ENCODE results near the gene CLMN.
"Not testable (repeated sequence)": the region's sequence is repeated elsewhere in the genome, so short reads cannot be mapped to it uniquely, and the experiment has no call there.

CLMN gene

DNA sequence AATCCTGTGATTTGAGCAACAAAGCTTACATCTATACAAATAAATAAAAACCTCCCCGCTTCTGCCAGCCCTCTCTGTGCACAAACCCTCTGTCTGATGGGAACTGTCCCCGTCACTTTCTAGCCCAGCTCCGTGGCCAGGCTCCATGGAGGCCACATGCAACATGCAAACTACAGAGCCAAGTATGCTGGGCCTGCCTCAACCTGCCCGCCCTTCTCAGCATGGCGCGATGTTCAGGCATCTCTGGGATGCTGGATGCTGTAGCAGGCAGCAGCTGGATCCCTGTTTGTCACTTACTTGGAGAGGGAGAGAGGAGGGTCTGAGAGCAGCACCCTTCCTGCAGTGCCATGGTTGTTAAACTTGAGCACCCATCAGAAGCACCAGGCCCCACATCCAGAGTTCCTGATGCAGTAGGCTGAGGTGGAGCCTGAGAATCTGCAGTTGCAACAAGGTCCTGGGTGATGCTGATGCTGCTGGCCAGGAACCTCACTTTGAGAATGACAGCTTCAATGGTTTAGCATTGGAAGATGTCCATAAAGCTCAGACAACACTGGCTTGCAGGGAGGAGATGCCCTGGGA, 32.4 kb downstream of the CLMN start:
- no peaks in the 10 kb centered on the region for H3K9me3 ChIP-seq (ENCODE audit: control insufficient read depth in 2 of 2, low read length in 2 of 2)
- no peak overlapping the region for H3K4me3 ChIP-seq (ENCODE audit: low read length in 2 of 2)
- no peaks in the 10 kb centered on the region for H3K36me3 ChIP-seq (ENCODE audit: control insufficient read depth in 2 of 2, insufficient read depth in 2 of 2, low read length in 2 of 2)
- H3K9ac ChIP-seq (ENCODE audit: low read length in 2 of 2): no peak overlapping the region
- H3K27ac ChIP-seq (ENCODE audit: low read length): no peak overlapping the region
- peaks cover 0 to 2% of the 10 kb centered on the region in 2 donors for H3K27me3 ChIP-seq (ENCODE audit: control insufficient read depth in 1 of 2, insufficient read depth in 2 of 2, low read length in 2 of 2)
- H3K4me1 ChIP-seq (ENCODE audit: control insufficient read depth, insufficient read depth, low read length): peaks cover 9% of the 10 kb centered on the region

- H3K4me3 ChIP-seq (ENCODE audit: low read length in 2 of 2): no peak overlapping the region
- H3K9me3 ChIP-seq (ENCODE audit: control insufficient read depth in 2 of 2, low read length in 2 of 2): no peaks in the 10 kb centered on the region
- no peak overlapping the region for H3K9ac ChIP-seq (ENCODE audit: low read length in 2 of 2)
- H3K4me1 ChIP-seq (ENCODE audit: control insufficient read depth, insufficient read depth, low read length): peaks cover 9% of the 10 kb centered on the region
- no peaks in the 10 kb centered on the region for H3K36me3 ChIP-seq (ENCODE audit: control insufficient read depth in 2 of 2, insufficient read depth in 2 of 2, low read length in 2 of 2)
- peaks cover 0 to 2% of the 10 kb centered on the region in 2 donors for H3K27me3 ChIP-seq (ENCODE audit: control insufficient read depth in 1 of 2, insufficient read depth in 2 of 2, low read length in 2 of 2)
- no peak overlapping the region for H3K27ac ChIP-seq (ENCODE audit: low read length)
Observed at GRCh38 chr14:95286645-95287044, 33.1 kb downstream of the CLMN start.

DNA sequence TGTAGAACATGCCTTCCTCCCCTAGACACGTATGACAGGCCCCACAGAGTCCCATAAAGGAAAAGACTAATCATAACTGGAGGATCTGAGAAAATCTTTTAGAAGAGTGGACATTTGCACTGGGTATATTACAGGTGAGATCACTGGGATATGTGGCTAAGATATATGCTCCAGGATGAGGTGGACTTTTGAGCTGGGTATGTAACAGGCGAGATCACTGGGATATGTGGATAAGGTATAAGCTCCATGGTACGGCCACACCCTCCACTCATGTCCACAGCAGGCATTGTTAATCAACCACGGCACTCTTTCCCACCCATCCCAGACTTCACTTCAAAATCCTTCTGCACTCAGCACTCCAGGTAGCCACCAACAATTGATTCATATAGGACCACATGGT, 34.1 kb downstream of the CLMN start:
- Histone ChIP-seq H3K9ac (ENCODE audit: low read length in 2 of 2) (no peak overlapping the region), H3K27me3 (ENCODE audit: control insufficient read depth in 1 of 2, insufficient read depth in 2 of 2, low read length in 2 of 2) (peaks cover 0 to 2% of the 10 kb centered on the region in 2 donors), H3K27ac (ENCODE audit: low read length) (no peak overlapping the region), H3K4me3 (ENCODE audit: low read length in 2 of 2) (no peak overlapping the region), H3K9me3 (ENCODE audit: control insufficient read depth in 2 of 2, low read length in 2 of 2) (no peaks in the 10 kb centered on the region), H3K36me3 (ENCODE audit: control insufficient read depth in 2 of 2, insufficient read depth in 2 of 2, low read length in 2 of 2) (no peaks in the 10 kb centered on the region), H3K4me1 (ENCODE audit: control insufficient read depth, insufficient read depth, low read length) (no peaks in the 10 kb centered on the region)

DNA sequence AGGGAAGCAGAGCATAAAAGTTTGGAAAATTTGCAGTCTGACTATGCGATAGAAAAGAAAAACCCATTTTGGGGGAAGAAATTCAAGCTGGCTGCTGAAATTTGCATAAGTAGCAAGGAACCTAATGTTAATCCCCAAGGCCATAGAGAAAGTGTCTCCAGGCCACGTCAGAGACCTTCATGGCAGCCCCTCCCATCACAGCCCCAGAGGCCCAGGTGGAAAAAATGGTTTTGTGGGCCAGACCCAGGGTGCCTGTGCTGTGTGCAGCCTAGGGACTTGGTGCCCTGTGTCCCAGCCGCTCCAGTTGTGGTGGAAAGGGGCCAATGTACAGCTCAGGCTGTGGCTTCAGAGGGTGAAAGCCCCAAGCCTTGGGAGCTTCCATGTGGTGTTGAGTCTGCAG, 35.9 kb downstream of the CLMN start:
- not testable (repeated sequence) for H3K27me3 ChIP-seq (ENCODE audit: control insufficient read depth in 1 of 2, insufficient read depth in 2 of 2, low read length in 2 of 2); H3K4me1 ChIP-seq (ENCODE audit: control insufficient read depth, insufficient read depth, low read length); H3K9me3 ChIP-seq (ENCODE audit: control insufficient read depth in 2 of 2, low read length in 2 of 2)

DNA sequence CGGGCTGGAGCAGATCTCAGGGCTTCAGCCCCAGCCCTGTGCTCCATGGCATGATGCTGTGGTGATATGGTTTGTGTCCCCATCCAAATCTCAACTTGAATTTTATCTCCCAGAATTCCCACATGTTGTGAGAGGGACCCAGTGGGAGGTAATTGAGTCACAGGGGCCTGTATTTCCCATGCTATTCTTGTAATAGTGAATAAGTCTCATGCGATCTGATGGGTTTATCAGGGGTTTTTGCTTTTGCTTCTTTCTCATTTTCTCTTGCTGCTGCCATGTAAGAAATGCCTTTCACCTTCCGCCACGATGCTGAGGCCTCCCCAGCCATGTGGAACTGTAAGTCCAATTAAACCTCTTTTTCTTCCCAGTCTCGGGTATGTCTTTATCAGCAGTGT, 36.7 kb downstream of the CLMN start:
- not testable (repeated sequence) for H3K27ac ChIP-seq (ENCODE audit: low read length); H3K4me3 ChIP-seq (ENCODE audit: low read length in 2 of 2); H3K27me3 ChIP-seq (ENCODE audit: control insufficient read depth in 1 of 2, insufficient read depth in 2 of 2, low read length in 2 of 2); H3K9me3 ChIP-seq (ENCODE audit: control insufficient read depth in 2 of 2, low read length in 2 of 2); H3K9ac ChIP-seq (ENCODE audit: low read length in 2 of 2); H3K4me1 ChIP-seq (ENCODE audit: control insufficient read depth, insufficient read depth, low read length); H3K36me3 ChIP-seq (ENCODE audit: control insufficient read depth in 2 of 2, insufficient read depth in 2 of 2, low read length in 2 of 2)

More for the DNA sequence above, 35.9 kb downstream of the CLMN start:
- H3K36me3 ChIP-seq (ENCODE audit: control insufficient read depth in 2 of 2, insufficient read depth in 2 of 2, low read length in 2 of 2); H3K27ac ChIP-seq (ENCODE audit: low read length); H3K4me3 ChIP-seq (ENCODE audit: low read length in 2 of 2); H3K9ac ChIP-seq (ENCODE audit: low read length in 2 of 2): not testable (repeated sequence)

GRCh38 chr14:95282354-95282985, 37.2 kb downstream of the CLMN start:
- H3K4me1 ChIP-seq (ENCODE audit: control insufficient read depth, insufficient read depth, low read length): no peaks in the 10 kb centered on the region
- H3K9me3 ChIP-seq (ENCODE audit: control insufficient read depth in 2 of 2, low read length in 2 of 2): no peaks in the 10 kb centered on the region
- H3K36me3 ChIP-seq (ENCODE audit: control insufficient read depth in 2 of 2, insufficient read depth in 2 of 2, low read length in 2 of 2): no peaks in the 10 kb centered on the region
- no peak overlapping the region for H3K9ac ChIP-seq (ENCODE audit: low read length in 2 of 2)
- no peak overlapping the region for H3K4me3 ChIP-seq (ENCODE audit: low read length in 2 of 2)
- H3K27ac ChIP-seq (ENCODE audit: low read length): no peak overlapping the region
- H3K27me3 ChIP-seq (ENCODE audit: control insufficient read depth in 1 of 2, insufficient read depth in 2 of 2, low read length in 2 of 2): peaks cover 0 to 2% of the 10 kb centered on the region in 2 donors

- no peaks in the 10 kb centered on the region for H3K9me3 ChIP-seq (ENCODE audit: control insufficient read depth in 2 of 2, low read length in 2 of 2)
- no peaks in the 10 kb centered on the region for H3K36me3 ChIP-seq (ENCODE audit: control insufficient read depth in 2 of 2, insufficient read depth in 2 of 2, low read length in 2 of 2)
- H3K27ac ChIP-seq (ENCODE audit: low read length): no peak overlapping the region
- H3K9ac ChIP-seq (ENCODE audit: low read length in 2 of 2): no peak overlapping the region
- no peaks in the 10 kb centered on the region for H3K27me3 ChIP-seq (ENCODE audit: control insufficient read depth in 1 of 2, insufficient read depth in 2 of 2, low read length in 2 of 2)
- H3K4me1 ChIP-seq (ENCODE audit: control insufficient read depth, insufficient read depth, low read length): no peaks in the 10 kb centered on the region
- no peak overlapping the region for H3K4me3 ChIP-seq (ENCODE audit: low read length in 2 of 2)
Observed at GRCh38 chr14:95281560-95282176, 38.0 kb downstream of the CLMN start.

DNA sequence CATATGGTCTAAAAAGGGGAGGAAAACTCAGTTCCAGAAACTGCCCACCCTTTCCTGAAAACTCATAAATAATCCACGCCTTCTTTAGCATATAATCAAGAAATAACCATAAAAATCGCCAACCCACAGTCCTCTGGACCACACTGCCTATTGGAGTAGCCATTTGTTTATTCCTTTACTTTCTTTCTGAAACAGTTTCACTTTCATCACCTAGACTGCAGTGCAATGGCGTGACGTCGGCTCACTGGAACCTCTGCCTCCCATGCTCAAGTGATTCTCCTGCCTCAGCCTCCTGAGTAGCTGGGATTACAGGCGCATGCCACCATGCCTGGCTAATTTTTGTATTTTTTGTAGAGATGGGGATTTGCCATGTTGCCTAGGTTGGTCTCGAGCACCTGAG, 44.2 kb downstream of the CLMN start:
- Histone ChIP-seq H3K27ac (ENCODE audit: low read length) (no peak overlapping the region), H3K4me3 (ENCODE audit: low read length in 2 of 2) (no peak overlapping the region), H3K9ac (ENCODE audit: low read length in 2 of 2) (no peak overlapping the region), H3K4me1 (ENCODE audit: control insufficient read depth, insufficient read depth, low read length) (no peaks in the 10 kb centered on the region), H3K36me3 (ENCODE audit: control insufficient read depth in 2 of 2, insufficient read depth in 2 of 2, low read length in 2 of 2) (no peaks in the 10 kb centered on the region), H3K9me3 (ENCODE audit: control insufficient read depth in 2 of 2, low read length in 2 of 2) (no peaks in the 10 kb centered on the region), H3K27me3 (ENCODE audit: control insufficient read depth in 1 of 2, insufficient read depth in 2 of 2, low read length in 2 of 2) (no peaks in the 10 kb centered on the region)

DNA sequence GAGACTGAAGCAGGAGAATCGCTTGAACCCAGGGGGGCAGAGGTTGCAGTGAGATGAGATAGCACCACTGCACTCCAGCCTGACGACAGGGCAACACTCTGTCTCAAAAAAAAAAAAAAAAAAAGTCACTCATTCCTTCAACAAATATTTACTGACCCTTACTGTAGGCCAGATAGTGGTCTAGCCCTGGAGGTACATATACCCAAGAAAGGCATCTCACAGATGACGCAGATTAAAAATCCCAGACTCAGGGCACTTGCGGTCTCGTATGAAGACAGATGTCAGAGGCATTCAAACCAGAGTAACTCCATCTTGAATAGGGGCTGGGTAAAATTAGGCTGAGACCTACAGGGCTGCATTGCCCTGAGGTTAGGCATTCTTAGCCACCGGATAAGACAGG, 44.8 kb downstream of the CLMN start:
- H3K27me3 ChIP-seq (ENCODE audit: control insufficient read depth in 1 of 2, insufficient read depth in 2 of 2, low read length in 2 of 2): no peaks in the 10 kb centered on the region
- no peak overlapping the region for H3K9ac ChIP-seq (ENCODE audit: low read length in 2 of 2)
- H3K4me3 ChIP-seq (ENCODE audit: low read length in 2 of 2): no peak overlapping the region
- H3K4me1 ChIP-seq (ENCODE audit: control insufficient read depth, insufficient read depth, low read length): no peaks in the 10 kb centered on the region
- H3K27ac ChIP-seq (ENCODE audit: low read length): no peak overlapping the region
- H3K9me3 ChIP-seq (ENCODE audit: control insufficient read depth in 2 of 2, low read length in 2 of 2): no peaks in the 10 kb centered on the region
- H3K36me3 ChIP-seq (ENCODE audit: control insufficient read depth in 2 of 2, insufficient read depth in 2 of 2, low read length in 2 of 2): no peaks in the 10 kb centered on the region

DNA sequence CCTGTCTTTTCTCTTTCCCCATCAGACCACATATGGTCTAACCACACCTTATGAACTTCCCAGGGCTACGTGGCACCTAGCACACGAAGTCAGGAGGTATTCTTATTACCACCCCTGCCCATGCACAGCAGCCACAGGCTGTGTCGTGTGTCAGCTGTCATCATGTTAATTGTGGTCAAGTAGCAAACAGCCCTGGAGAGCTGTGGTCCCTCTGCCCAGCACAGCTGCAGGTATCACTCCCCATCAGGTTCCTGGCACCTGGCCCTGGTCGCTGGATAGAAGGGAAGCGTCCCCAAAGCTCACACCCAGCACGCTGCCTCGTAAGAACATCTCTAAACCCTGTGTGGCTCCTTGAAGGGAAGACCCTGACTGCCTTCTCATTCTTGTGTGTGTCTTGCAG, 45.4 kb downstream of the CLMN start:
- no peak overlapping the region for H3K27ac ChIP-seq (ENCODE audit: low read length)

More for the DNA sequence above, 45.4 kb downstream of the CLMN start:
- Histone ChIP-seq H3K4me3 (ENCODE audit: low read length in 2 of 2) (no peak overlapping the region), H3K9ac (ENCODE audit: low read length in 2 of 2) (no peak overlapping the region), H3K27me3 (ENCODE audit: control insufficient read depth in 1 of 2, insufficient read depth in 2 of 2, low read length in 2 of 2) (no peaks in the 10 kb centered on the region), H3K9me3 (ENCODE audit: control insufficient read depth in 2 of 2, low read length in 2 of 2) (no peaks in the 10 kb centered on the region), H3K4me1 (ENCODE audit: control insufficient read depth, insufficient read depth, low read length) (no peaks in the 10 kb centered on the region), H3K36me3 (ENCODE audit: control insufficient read depth in 2 of 2, insufficient read depth in 2 of 2, low read length in 2 of 2) (no peaks in the 10 kb centered on the region)

Data from stomach smooth muscle (tissue), 2 donors.